Measurements from ENCODE around the gene NTNG2. TPM values are rescaled to one million over a fixed set of nuclear protein-coding genes. Genes with fewer than 3 reads are reported as not detected.

Gene NTNG2
- total RNA-seq, 1 donor from 2014 or later = 0.42 TPM

DNA sequence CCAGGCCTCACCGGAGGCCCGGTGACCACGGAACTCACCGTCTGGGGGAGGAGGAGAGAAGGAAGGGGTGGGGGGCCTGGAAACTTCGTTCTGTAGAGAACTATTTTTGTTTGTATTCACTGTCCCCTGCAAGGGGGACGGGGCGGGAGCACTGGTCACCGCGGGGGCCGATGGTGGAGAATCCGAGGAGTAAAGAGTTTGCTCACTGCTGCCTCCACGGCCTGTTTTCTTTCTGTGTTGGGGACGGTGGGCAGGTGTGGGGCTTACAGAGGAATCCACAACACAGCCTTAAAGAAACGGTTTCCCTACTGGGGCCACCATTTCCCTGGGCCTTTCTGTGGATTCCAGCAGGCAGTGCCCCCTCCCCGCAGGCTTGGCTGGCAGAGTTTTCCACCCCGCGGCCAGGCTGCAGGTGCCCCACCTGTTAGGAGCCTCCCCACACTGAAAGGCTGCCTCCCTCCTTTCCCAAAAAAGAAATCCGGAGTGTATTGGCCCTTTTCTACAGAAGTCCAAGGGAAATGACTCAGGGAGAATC is 80.8 kb downstream of the NTNG2 start:
- no peaks in the 10 kb centered on the region for H3K36me3 ChIP-seq (ENCODE audit: control insufficient read depth, insufficient read depth, low read length)
- peak overlapping the region; percentile 44 for H3K4me3 ChIP-seq (ENCODE audit: low read depth, low read length)
- no peak for DNase-seq (ENCODE audit: low read depth)
- TF ChIP-seq, protein P1, sequence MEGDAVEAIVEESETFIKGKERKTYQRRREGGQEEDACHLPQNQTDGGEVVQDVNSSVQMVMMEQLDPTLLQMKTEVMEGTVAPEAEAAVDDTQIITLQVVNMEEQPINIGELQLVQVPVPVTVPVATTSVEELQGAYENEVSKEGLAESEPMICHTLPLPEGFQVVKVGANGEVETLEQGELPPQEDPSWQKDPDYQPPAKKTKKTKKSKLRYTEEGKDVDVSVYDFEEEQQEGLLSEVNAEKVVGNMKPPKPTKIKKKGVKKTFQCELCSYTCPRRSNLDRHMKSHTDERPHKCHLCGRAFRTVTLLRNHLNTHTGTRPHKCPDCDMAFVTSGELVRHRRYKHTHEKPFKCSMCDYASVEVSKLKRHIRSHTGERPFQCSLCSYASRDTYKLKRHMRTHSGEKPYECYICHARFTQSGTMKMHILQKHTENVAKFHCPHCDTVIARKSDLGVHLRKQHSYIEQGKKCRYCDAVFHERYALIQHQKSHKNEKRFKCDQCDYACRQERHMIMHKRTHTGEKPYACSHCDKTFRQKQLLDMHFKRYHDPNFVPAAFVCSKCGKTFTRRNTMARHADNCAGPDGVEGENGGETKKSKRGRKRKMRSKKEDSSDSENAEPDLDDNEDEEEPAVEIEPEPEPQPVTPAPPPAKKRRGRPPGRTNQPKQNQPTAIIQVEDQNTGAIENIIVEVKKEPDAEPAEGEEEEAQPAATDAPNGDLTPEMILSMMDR (IDR thresholded peaks at IDR 0.05; ENCODE audit: insufficient read depth, low read length, poor library complexity, severe bottlenecking) = peak; percentile 22
- H3K27me3 ChIP-seq (ENCODE audit: control insufficient read depth, insufficient read depth, low read length) = peaks cover 22% of the 10 kb centered on the region

DNA sequence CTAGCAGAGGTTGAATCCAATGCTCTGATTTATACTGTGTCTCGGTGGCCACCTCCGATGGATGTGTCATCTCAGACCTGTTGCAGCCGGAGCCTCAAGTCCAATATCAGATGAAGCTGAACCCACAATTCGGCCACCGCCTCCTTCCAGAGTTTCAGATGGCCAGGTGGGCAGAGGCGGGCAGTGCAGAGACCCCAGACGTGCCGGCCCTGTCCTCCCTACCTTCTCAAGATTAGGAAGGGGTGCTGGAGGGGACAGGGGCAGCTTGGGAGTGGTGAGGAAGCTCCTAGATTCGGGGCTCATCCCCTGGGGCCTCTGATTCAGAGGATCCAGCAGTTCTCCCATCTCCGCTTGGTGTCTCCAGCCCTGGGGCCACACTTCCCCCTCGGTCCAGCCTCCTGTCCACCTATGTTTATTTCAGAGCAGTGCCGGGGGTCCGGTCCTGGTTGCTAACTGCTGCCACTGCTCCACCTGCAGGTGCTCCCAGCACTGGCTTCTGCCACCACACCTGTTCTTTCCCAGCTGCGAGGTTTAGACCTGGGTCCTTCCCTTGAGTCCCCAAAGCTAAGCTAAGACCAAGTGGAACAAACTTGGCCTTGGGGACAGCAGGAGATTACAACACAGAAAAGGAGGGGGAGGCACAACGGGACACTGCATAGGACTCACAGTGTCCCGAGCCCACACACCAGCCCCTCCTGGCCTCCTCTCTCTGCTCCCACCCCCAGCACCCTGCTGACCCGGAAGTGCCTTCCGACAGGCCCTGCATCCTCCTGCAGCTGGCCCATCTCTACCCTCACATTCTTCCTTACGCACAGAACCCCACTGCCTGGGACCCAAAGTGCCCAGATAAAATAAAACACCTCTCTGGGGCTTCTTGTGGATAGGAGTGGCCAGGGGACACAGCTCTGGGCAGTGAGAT is 81.6 kb downstream of the NTNG2 start:
- Histone ChIP-seq H3K4me3 (ENCODE audit: low read depth, low read length) (no peak overlapping the region), H3K36me3 (ENCODE audit: control insufficient read depth, insufficient read depth, low read length) (no peaks in the 10 kb centered on the region), H3K27me3 (ENCODE audit: control insufficient read depth, insufficient read depth, low read length) (peaks cover 22% of the 10 kb centered on the region)
- no peak for DNase-seq (ENCODE audit: low read depth)
- TF ChIP-seq, protein P1 (IDR thresholded peaks at IDR 0.05; ENCODE audit: insufficient read depth, low read length, poor library complexity, severe bottlenecking) = no peak

DNA sequence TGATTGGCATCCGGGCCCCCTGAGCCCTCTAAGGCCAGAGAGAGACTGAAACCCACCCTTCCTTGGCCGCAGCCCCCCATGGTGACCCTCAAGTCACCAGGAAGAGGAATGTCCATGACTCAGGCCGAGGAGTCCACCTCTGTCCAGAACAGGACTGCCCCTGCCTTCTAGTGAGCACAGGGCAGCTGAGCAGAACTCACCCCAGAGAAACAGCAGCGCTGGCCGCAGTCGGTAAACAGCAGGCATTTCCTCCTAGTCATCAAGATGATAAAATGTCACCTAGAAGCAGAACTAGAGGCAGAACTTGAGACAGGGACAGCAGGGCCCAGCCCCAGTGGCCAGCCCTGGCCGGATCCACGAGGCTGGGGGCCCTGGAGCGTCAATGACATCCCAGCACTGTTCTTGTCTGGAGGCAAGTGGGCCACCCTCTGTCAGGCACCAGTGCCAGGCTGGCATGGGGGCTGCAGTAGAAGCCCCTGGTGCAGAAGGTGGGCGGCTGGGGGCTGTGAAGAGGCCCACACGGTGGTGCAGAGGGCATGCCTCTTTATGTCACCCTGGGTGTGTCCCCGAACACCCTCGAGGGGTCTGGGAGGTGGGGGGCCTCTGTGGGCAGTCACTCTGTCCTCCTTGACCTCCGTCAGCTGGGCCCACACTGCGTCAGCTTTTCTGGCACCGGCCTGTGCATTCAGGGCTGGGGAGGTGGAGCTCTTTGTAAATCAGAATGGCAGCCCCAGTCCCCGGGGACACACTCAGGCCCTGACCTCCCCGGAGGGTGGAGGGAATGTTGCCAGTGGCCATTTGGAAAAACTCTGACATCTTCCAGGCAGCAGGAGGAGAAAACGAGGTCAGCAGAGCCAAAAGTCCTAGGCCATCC is 83.0 kb downstream of the NTNG2 start:
- TF ChIP-seq, protein P1 (IDR thresholded peaks at IDR 0.05; ENCODE audit: insufficient read depth, low read length, poor library complexity, severe bottlenecking) = no peak
- H3K4me3 ChIP-seq (ENCODE audit: low read depth, low read length) = no peak overlapping the region
- no peak for DNase-seq (ENCODE audit: low read depth)
- H3K27me3 ChIP-seq (ENCODE audit: control insufficient read depth, insufficient read depth, low read length) = peaks cover 22% of the 10 kb centered on the region
- no peaks in the 10 kb centered on the region for H3K36me3 ChIP-seq (ENCODE audit: control insufficient read depth, insufficient read depth, low read length)

DNA sequence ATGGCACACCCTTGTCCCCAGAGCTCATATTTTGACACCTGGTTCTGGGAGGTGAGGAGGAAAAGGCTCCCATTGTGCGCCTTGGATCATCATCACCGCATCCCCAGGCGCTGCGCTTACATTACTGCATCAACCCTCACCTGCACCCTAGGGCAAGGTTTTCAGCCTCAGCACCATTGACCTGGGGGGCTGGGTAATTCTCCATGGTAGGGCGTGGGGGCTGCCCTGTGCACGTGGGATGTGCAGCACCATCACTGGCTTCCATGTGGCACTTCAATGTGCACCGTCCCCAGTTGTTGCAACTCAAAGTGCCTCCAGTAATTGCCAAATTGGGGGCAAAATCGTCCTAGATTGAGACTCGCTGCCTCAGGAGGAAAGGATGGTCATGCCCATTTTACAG is 83.6 kb downstream of the NTNG2 start:
- Histone ChIP-seq H3K36me3 (ENCODE audit: control insufficient read depth, insufficient read depth, low read length) (no peaks in the 10 kb centered on the region), H3K4me3 (ENCODE audit: low read depth, low read length) (no peak overlapping the region), H3K27me3 (ENCODE audit: control insufficient read depth, insufficient read depth, low read length) (peaks cover 21% of the 10 kb centered on the region)
- TF ChIP-seq, protein P1 (IDR thresholded peaks at IDR 0.05; ENCODE audit: insufficient read depth, low read length, poor library complexity, severe bottlenecking) = no peak
- no peak for DNase-seq (ENCODE audit: low read depth)

DNA sequence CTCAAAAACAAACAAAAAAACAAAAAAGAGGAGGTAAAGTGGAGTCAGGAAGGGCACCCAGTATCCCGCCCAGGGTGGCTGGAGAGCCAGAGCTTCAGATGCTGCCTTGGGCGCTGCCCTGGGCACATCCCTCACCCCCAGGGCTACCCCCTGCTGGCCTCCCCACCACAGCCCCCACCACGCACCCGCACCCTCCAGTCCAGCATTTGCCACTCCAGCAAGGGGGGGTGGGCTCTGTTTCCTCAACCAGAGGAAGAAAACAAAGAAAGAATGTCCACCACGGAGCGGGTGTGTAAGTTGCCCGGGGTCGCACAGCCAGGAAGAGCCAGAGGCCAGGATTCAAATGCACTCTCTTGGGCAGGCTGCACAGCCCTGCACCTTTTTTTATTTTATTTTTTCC is 86.1 kb downstream of the NTNG2 start:
- Histone ChIP-seq H3K4me3 (ENCODE audit: low read depth, low read length) (no peak overlapping the region), H3K36me3 (ENCODE audit: control insufficient read depth, insufficient read depth, low read length) (no peaks in the 10 kb centered on the region), H3K27me3 (ENCODE audit: control insufficient read depth, insufficient read depth, low read length) (peaks cover 14% of the 10 kb centered on the region)
- TF ChIP-seq, protein P1 (IDR thresholded peaks at IDR 0.05; ENCODE audit: insufficient read depth, low read length, poor library complexity, severe bottlenecking) = no peak
- DNase-seq (ENCODE audit: low read depth) = no peak
